ENCODE measurements around the gene RNPC3.

RNPC3 gene

GRCh38 chr1:103525607-103526507 lies at the start of gene RNPC3:
Gene RNPC3, plus strand, starts transcription at chr1:103525699. Its CDS starts 372 bp downstream, at chr1:103526071.
- peak; percentile 88 for DNase-seq (ENCODE audit: low read depth)

GRCh38 chr1:103477101-103477500 lies 48.4 kb upstream of the RNPC3 start:
- DNase-seq (ENCODE audit: low read depth) = no peak

GRCh38 chr1:103489935-103490334 lies 35.6 kb upstream of the RNPC3 start:
- peak; percentile 56 for DNase-seq (ENCODE audit: low read depth)

GRCh38 chr1:103492003-103492625 lies 33.4 kb upstream of the RNPC3 start:
- no peak for DNase-seq (ENCODE audit: low read depth)

GRCh38 chr1:103496014-103496635 lies 29.4 kb upstream of the RNPC3 start:
- DNase-seq (ENCODE audit: low read depth) = peak; percentile 53

- no peak for DNase-seq (ENCODE audit: low read depth)
Measured at GRCh38 chr1:103497404-103497803, 28.1 kb upstream of the RNPC3 start.

GRCh38 chr1:103509250-103509649 lies 16.2 kb upstream of the RNPC3 start:
- DNase-seq (ENCODE audit: low read depth) = no peak

- DNase-seq (ENCODE audit: low read depth) = peak; percentile 54
Measured at GRCh38 chr1:103513711-103514110, 11.8 kb upstream of the RNPC3 start.

- DNase-seq (ENCODE audit: low read depth) = peak; percentile 57
Measured at GRCh38 chr1:103514920-103515503, 10.5 kb upstream of the RNPC3 start.

- no peak for DNase-seq (ENCODE audit: low read depth)
Measured at GRCh38 chr1:103516283-103516682, 9.2 kb upstream of the RNPC3 start.

- peak; percentile 61 for DNase-seq (ENCODE audit: low read depth)
Measured at GRCh38 chr1:103516693-103517092, 8.8 kb upstream of the RNPC3 start.

GRCh38 chr1:103517380-103518047 lies 8.0 kb upstream of the RNPC3 start:
- peak; percentile 61 for DNase-seq (ENCODE audit: low read depth)

GRCh38 chr1:103520822-103521221 lies 4.7 kb upstream of the RNPC3 start:
- no peak for DNase-seq (ENCODE audit: low read depth)

GRCh38 chr1:103523346-103523745 lies 2.2 kb upstream of the RNPC3 start:
- DNase-seq (ENCODE audit: low read depth) = no peak

GRCh38 chr1:103525114-103525606 lies 339 bp upstream of the RNPC3 start:
- peak; percentile 91 for DNase-seq (ENCODE audit: low read depth)

- DNase-seq (ENCODE audit: low read depth) = no peak
Measured at GRCh38 chr1:103527331-103527730, 1.8 kb downstream of the RNPC3 start.

- DNase-seq (ENCODE audit: low read depth) = peak; percentile 90
Measured at GRCh38 chr1:103529746-103530145, 4.2 kb downstream of the RNPC3 start.

GRCh38 chr1:103538226-103538625 lies 12.7 kb downstream of the RNPC3 start:
- DNase-seq (ENCODE audit: low read depth) = no peak

- DNase-seq (ENCODE audit: low read depth) = peak; percentile 57
Measured at GRCh38 chr1:103541431-103541830, 15.9 kb downstream of the RNPC3 start.

GRCh38 chr1:103546496-103546895 lies 21.0 kb downstream of the RNPC3 start:
- no peak for DNase-seq (ENCODE audit: low read depth)

- no peak for DNase-seq (ENCODE audit: low read depth)
Measured at GRCh38 chr1:103547840-103548239, 22.3 kb downstream of the RNPC3 start.

- no peak for DNase-seq (ENCODE audit: low read depth)
Measured at GRCh38 chr1:103560427-103560826, 34.9 kb downstream of the RNPC3 start.
